Caki2 (cell line): ENCODE data around the gene TANGO2. TPM values are rescaled to one million over a fixed set of nuclear protein-coding genes. Genes with fewer than 3 reads are reported as not detected.

Source experiments
- DNase-seq: peaks from one replicate; pipeline ENCODE4 v3.0.0-alpha.2; 2015; ENCODE audit warnings: low read depth
- in situ Hi-C: cut with HindIII; loops from 2 replicates; pipeline ENCODE4 v1.10.0; 2016; ENCODE audit warnings: low sequenced_read_pairs, low pct_unique_long_range_greater_than_20kb, mixed read lengths
- total RNA-seq: library from RNA; depleted of rRNA; stranded (reverse); fragments of >200 nt; shearing (Covaris generic); gene quantifications from 2 replicates; pipeline ENCODE4 v1.2.3, GENCODE V29; 2014; ENCODE audit warnings: low replicate concordance; rRNA removed

Gene TANGO2
- total RNA-seq, 1 experiment from 2014 or later = 55.2 TPM

GRCh38 chr22:20114506-20115475, 93.9 kb downstream of the TANGO2 start:
- no peak for DNase-seq
- in situ Hi-C loops = no loop called here

GRCh38 chr22:20115691-20116375, 94.9 kb downstream of the TANGO2 start, which contains the start of gene RANBP1:
Gene RANBP1 (plus strand): TSS chr22:20116104. CDS start chr22:20116185, 81 bp downstream.
- DNase-seq = no peak
- in situ Hi-C loops = no loop called here

GRCh38 chr22:20116376-20116950, 95.6 kb downstream of the TANGO2 start:
- in situ Hi-C loops = no loop called here
- DNase-seq = no peak

Other genes starting within 250 kb of the TANGO2 start
- gene GNB1L, start 166.2 kb upstream of the TANGO2 start, total RNA-seq = 42.7 and 52.6 TPM in 2 replicates
- gene RTL10, start 166.2 kb upstream of the TANGO2 start, total RNA-seq = 4.2 and 6.6 TPM in 2 replicates
- 517 and 585 TPM in 2 replicates for gene COMT, start 79.3 kb upstream of the TANGO2 start, total RNA-seq
- 53.0 and 54.5 TPM in 2 replicates for gene TXNRD2, start 79.3 kb upstream of the TANGO2 start, total RNA-seq
- 3.6 and 15.2 TPM in 2 replicates for gene ARVCF, start 4.3 kb upstream of the TANGO2 start, total RNA-seq
- 8.8 and 26.8 TPM in 2 replicates for gene DGCR8, start 59.1 kb downstream of the TANGO2 start, total RNA-seq
- 816 and 890 TPM in 2 replicates for gene RANBP1, start 95.0 kb downstream of the TANGO2 start, total RNA-seq
- 55.3 and 76.4 TPM in 2 replicates for gene TRMT2A, start 96.1 kb downstream of the TANGO2 start, total RNA-seq
- 12.6 and 21.8 TPM in 2 replicates for gene ZDHHC8, start 110.7 kb downstream of the TANGO2 start, total RNA-seq
- not detected in 2 replicates for gene CCDC188, start 129.9 kb downstream of the TANGO2 start, total RNA-seq
- gene RTN4R, start 247.2 kb downstream of the TANGO2 start, total RNA-seq = 11.9 and 13.1 TPM in 2 replicates